Tibial nerve (tissue), 3 donors: ENCODE results near the gene TSSK6.

Experiments used
- POLR2A ChIP-seq, 2 donors: fragments of 450-650 bp; IDR thresholded peaks; one replicate each; pipeline ENCODE4 v1.6.1; 2017; ENCODE audit warnings: antibody characterized with exemption in 2 of 2, mild to moderate bottlenecking in 2 of 2, moderate library complexity in 2 of 2
- TF ChIP-seq, protein P1 (sequence below), 5 experiments: fragments of 200-600 bp in 3 of 5; fragments of 450-650 bp in 2 of 5; sonication (generic) in 3 of 5; IDR thresholded peaks; one replicate each; pipeline ENCODE4 v1.5.1; 2016 to 2019; ENCODE audit warnings: antibody characterized with exemption in 5 of 5, mild to moderate bottlenecking in 3 of 5, moderate library complexity in 2 of 5

- TF ChIP-seq, protein P1, sequence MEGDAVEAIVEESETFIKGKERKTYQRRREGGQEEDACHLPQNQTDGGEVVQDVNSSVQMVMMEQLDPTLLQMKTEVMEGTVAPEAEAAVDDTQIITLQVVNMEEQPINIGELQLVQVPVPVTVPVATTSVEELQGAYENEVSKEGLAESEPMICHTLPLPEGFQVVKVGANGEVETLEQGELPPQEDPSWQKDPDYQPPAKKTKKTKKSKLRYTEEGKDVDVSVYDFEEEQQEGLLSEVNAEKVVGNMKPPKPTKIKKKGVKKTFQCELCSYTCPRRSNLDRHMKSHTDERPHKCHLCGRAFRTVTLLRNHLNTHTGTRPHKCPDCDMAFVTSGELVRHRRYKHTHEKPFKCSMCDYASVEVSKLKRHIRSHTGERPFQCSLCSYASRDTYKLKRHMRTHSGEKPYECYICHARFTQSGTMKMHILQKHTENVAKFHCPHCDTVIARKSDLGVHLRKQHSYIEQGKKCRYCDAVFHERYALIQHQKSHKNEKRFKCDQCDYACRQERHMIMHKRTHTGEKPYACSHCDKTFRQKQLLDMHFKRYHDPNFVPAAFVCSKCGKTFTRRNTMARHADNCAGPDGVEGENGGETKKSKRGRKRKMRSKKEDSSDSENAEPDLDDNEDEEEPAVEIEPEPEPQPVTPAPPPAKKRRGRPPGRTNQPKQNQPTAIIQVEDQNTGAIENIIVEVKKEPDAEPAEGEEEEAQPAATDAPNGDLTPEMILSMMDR (IDR thresholded peaks at IDR 0.05), result no peak
- TF ChIP-seq POLR2A (IDR thresholded peaks at IDR 0.05), result no peak
Observed at GRCh38 chr19:19528721-19529490, 13.6 kb upstream of the TSSK6 start, which contains the start of gene YJEFN3.
